Calu3 (cell line): Measurements from ENCODE around the gene GPR157. TPM values are rescaled to one million over a fixed set of nuclear protein-coding genes. Genes with fewer than 3 reads are reported as not detected.

ENCODE experiments used
- BruUV-seq: library from RNA; stranded (reverse); fragments of 400-500 nt; replicated peaks from 2 replicates; lab custom pipeline; 2021; lab: Mats Ljungman, UMichigan
- CTCF ChIA-PET: fragments of 300-600 bp; sonication (Branson Sonifier 250); formaldehyde crosslinking; loops from one replicate; lab custom pipeline; 2022; ENCODE audit warnings: antibody characterized with exemption; lab: Charles Lee
- DNase-seq: peaks from one replicate; pipeline ENCODE4 v3.0.0; 2022
- H3K27ac Mint-ChIP-seq: one replicate; pipeline ENCODE4 v1.8.0; 2022; ENCODE audit warnings: mixed read lengths; ENCODE audit not compliant: unreplicated experiment
- H3K27me3 Mint-ChIP-seq: one replicate; pipeline ENCODE4 v1.8.0; 2022; ENCODE audit warnings: mixed read lengths; ENCODE audit not compliant: unreplicated experiment
- H3K36me3 Mint-ChIP-seq: one replicate; pipeline ENCODE4 v1.8.0; 2022; ENCODE audit warnings: mild to moderate bottlenecking, moderate library complexity, mixed read lengths; ENCODE audit not compliant: insufficient read depth, unreplicated experiment
- H3K4me1 Mint-ChIP-seq: one replicate; pipeline ENCODE4 v1.8.0; 2022; ENCODE audit warnings: mild to moderate bottlenecking, low read depth, mixed read lengths; ENCODE audit not compliant: unreplicated experiment
- H3K4me3 Mint-ChIP-seq: one replicate; pipeline ENCODE4 v1.8.0; 2022; ENCODE audit warnings: mild to moderate bottlenecking, low read depth, moderate library complexity, mixed read lengths; ENCODE audit not compliant: unreplicated experiment
- H3K9me3 Mint-ChIP-seq: one replicate; pipeline ENCODE4 v1.8.0; 2022; ENCODE audit warnings: low read depth, mixed read lengths; ENCODE audit not compliant: unreplicated experiment
- intact Hi-C: fragments of 100-400 bp; cut with micrococcal nuclease; formaldehyde crosslinking; loops from one replicate; pipeline ENCODE4 v1.10.0; 2022; ENCODE audit not compliant: unreplicated experiment
- total RNA-seq: library from RNA; stranded (reverse); gene quantifications from 2 replicates; pipeline ENCODE4 v1.2.3, GENCODE V29; 2022
- TF ChIP-seq, protein P1 (sequence below): fragments of 200-600 bp; IDR thresholded peaks from one replicate; pipeline ENCODE4 v1.8.0; 2022; ENCODE audit warnings: antibody characterized with exemption; ENCODE audit not compliant: unreplicated experiment

GPR157 gene
- total RNA-seq, 1 experiment from 2014 or later: 5.4 TPM

DNA sequence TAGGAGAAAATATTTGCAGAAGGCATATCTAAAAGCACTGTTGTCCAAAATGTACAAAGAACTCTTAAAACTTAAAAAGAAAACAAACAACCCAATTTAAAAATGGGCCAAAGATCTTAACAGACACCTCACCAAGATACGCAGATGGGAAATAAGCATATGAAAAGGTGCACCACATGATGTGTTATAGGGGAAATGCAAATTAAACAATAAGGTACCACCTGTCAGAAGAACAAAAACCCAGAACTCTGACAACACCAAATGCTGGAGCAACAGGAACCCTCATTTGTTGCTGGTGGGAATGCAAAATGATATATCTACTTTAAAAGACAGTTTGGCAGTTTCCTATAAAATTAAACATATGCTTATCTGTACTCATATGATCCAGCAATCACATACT, 77.5 kb downstream of the GPR157 start:
- CTCF ChIA-PET: no interaction called here
- Mint-ChIP-seq H3K36me3 (no peaks in the 10 kb centered on the region), H3K4me1 (no peaks in the 10 kb centered on the region), H3K9me3 (no peaks in the 10 kb centered on the region), H3K4me3 (no peak overlapping the region), H3K27me3 (peaks cover 10% of the 10 kb centered on the region), H3K27ac (no peak overlapping the region)
- intact Hi-C loops: no loop called here
- DNase-seq: no peak
- BruUV-seq: no TSS peak
- TF ChIP-seq, protein P1, sequence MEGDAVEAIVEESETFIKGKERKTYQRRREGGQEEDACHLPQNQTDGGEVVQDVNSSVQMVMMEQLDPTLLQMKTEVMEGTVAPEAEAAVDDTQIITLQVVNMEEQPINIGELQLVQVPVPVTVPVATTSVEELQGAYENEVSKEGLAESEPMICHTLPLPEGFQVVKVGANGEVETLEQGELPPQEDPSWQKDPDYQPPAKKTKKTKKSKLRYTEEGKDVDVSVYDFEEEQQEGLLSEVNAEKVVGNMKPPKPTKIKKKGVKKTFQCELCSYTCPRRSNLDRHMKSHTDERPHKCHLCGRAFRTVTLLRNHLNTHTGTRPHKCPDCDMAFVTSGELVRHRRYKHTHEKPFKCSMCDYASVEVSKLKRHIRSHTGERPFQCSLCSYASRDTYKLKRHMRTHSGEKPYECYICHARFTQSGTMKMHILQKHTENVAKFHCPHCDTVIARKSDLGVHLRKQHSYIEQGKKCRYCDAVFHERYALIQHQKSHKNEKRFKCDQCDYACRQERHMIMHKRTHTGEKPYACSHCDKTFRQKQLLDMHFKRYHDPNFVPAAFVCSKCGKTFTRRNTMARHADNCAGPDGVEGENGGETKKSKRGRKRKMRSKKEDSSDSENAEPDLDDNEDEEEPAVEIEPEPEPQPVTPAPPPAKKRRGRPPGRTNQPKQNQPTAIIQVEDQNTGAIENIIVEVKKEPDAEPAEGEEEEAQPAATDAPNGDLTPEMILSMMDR: no peak

DNA sequence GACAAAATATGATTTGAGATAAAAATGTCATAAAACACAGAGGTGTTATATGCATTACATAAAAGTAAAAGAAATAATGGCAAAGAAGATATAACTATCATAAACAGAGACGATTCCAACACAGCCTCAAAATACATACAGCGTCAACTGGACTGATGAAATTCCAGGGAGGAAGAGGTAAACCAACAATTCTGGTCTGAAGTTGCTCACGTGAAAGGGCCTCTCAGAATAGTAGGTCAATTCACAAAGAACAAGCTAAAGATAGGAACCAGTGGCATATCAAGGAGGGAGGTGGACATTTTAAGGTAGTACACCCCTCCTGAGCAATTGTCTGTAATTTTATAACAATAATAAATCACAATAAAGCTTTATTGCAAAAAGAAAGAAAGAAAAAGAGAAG, 78.1 kb downstream of the GPR157 start:
- Mint-ChIP-seq H3K4me3 (no peak overlapping the region), H3K27me3 (peaks cover 10% of the 10 kb centered on the region), H3K9me3 (no peaks in the 10 kb centered on the region), H3K27ac (no peak overlapping the region), H3K36me3 (no peaks in the 10 kb centered on the region), H3K4me1 (no peaks in the 10 kb centered on the region)
- BruUV-seq: no TSS peak
- no peak for DNase-seq
- intact Hi-C loops: no loop called here
- CTCF ChIA-PET: no interaction called here
- TF ChIP-seq, protein P1: no peak

Other genes starting within 250 kb of the GPR157 start
- not detected in 2 replicates for gene CA6, start 183.2 kb downstream of the GPR157 start, total RNA-seq
- gene SLC2A7, start 102.7 kb downstream of the GPR157 start, total RNA-seq: not detected in 2 replicates
- gene SLC2A5, start 59.5 kb downstream of the GPR157 start, total RNA-seq: 0.33 TPM in 1 of 2 replicates, not detected in the other
- gene H6PD, start 105.7 kb upstream of the GPR157 start, total RNA-seq: 18.0 TPM in 2 replicates
- 4.9 and 5.8 TPM in 2 replicates for gene SPSB1, start 163.8 kb upstream of the GPR157 start, total RNA-seq